IMR-90 (cell line): Measurements from ENCODE around the gene ROBO3. TPM values are rescaled to one million over a fixed set of nuclear protein-coding genes. Genes with fewer than 3 reads are reported as not detected.

Experiments used
- ATAC-seq: fragments of 200-7000 bp; cut with Tn5 transposase; 2 replicates; pipeline ENCODE4 v1.9.1; 2020; ENCODE audit warnings: low read depth, mild to moderate bottlenecking, moderate library complexity
- BruUV-seq: library from RNA; stranded (reverse); fragments of 400-500 nt; replicated peaks from 2 replicates; lab custom pipeline; 2021; lab: Mats Ljungman, UMichigan
- CTCF ChIA-PET: fragments of 300-600 bp; formaldehyde crosslinking; extraction: SDS; loops from one replicate; lab custom pipeline; 2021; ENCODE audit warnings: antibody characterized with exemption; lab: Yijun Ruan, JAX
- POLR2A ChIA-PET: fragments of 300-600 bp; sonication (Branson Sonifier 250); formaldehyde crosslinking; loops from one replicate; lab custom pipeline; 2022; ENCODE audit warnings: antibody characterized with exemption; ENCODE audit not compliant: unreplicated experiment; lab: Charles Lee
- DNase-seq: peaks from one replicate; pipeline ENCODE4 v3.0.0; 2013
- H2AFZ ChIP-seq: replicated peaks from 2 replicates; pipeline ENCODE3; 2013; ENCODE audit warnings: low read length, mild to moderate bottlenecking; ENCODE audit not compliant: poor library complexity
- H2AK5ac ChIP-seq: 2 replicates; pipeline ENCODE4 v1.6.1; 2013; ENCODE audit warnings: low read depth, low read length, inconsistent platforms
- H2AK9ac ChIP-seq: replicated peaks from 2 replicates; pipeline ENCODE3; 2013; ENCODE audit warnings: mild to moderate bottlenecking, low read depth, low read length, moderate library complexity; ENCODE audit not compliant: poor library complexity
- H2BK120ac ChIP-seq: 2 replicates; pipeline ENCODE4 v1.6.1; 2013; ENCODE audit warnings: low read depth, low read length, inconsistent platforms
- H2BK15ac ChIP-seq: 3 replicates; pipeline ENCODE4 v1.6.1; 2013; ENCODE audit warnings: low read depth, low read length, inconsistent platforms
- H2BK20ac ChIP-seq: 2 replicates; pipeline ENCODE4 v1.6.1; 2013; ENCODE audit warnings: low read depth, mild to moderate bottlenecking, inconsistent platforms, low read length, moderate library complexity
- H2BK5ac ChIP-seq: 2 replicates; pipeline ENCODE4 v1.6.1; 2013; ENCODE audit warnings: mild to moderate bottlenecking, low read depth, low read length, inconsistent platforms; ENCODE audit not compliant: poor library complexity, severe bottlenecking
- H3K14ac ChIP-seq: replicated peaks from 2 replicates; pipeline ENCODE4 v1.6.1; 2013; ENCODE audit warnings: low read depth, low read length, inconsistent platforms
- H3K18ac ChIP-seq: 2 replicates; pipeline ENCODE4 v1.6.1; 2013; ENCODE audit warnings: low read depth, low read length, control low read depth
- H3K23ac ChIP-seq: 2 replicates; pipeline ENCODE4 v1.6.1; 2013; ENCODE audit warnings: low read depth, low read length, inconsistent platforms
- H3K27ac ChIP-seq: 2 replicates; pipeline ENCODE4 v1.5.1; 2013; ENCODE audit warnings: mild to moderate bottlenecking, control low read depth, low read length; ENCODE audit not compliant: insufficient read depth
- H3K27me3 ChIP-seq: 2 replicates; pipeline ENCODE4 v1.6.1; 2013; ENCODE audit warnings: low read length; ENCODE audit not compliant: control insufficient read depth, insufficient read depth
- H3K36me3 ChIP-seq: 2 replicates; pipeline ENCODE4 v1.6.1; 2013; ENCODE audit warnings: low read length, mixed read lengths; ENCODE audit not compliant: control insufficient read depth, insufficient read depth
- H3K4ac ChIP-seq: 2 replicates; pipeline ENCODE4 v1.6.1; 2013; ENCODE audit warnings: low read depth, low read length, inconsistent platforms
- H3K4me1 ChIP-seq: 2 replicates; pipeline ENCODE4 v1.6.1; 2013; ENCODE audit warnings: low read length, mixed read lengths; ENCODE audit not compliant: control insufficient read depth, insufficient read depth
- H3K4me2 ChIP-seq: 2 replicates; pipeline ENCODE4 v1.6.1; 2013; ENCODE audit warnings: low read depth, mild to moderate bottlenecking, control low read depth, low read length, moderate library complexity
- H3K4me3 ChIP-seq: 2 replicates; pipeline ENCODE4 v1.5.1; 2013; ENCODE audit warnings: low read depth, mild to moderate bottlenecking, control low read depth, low read length, moderate library complexity; ENCODE audit not compliant: insufficient read depth
- H3K56ac ChIP-seq: 2 replicates; pipeline ENCODE4 v1.6.1; 2013; ENCODE audit warnings: low read length, inconsistent platforms; ENCODE audit not compliant: insufficient read depth; ENCODE audit errors: extremely low read depth
- H3K79me1 ChIP-seq, 2 experiments: 2 replicates each; pipeline ENCODE4 v1.6.1; 2013; ENCODE audit warnings: low read length in 2 of 2, inconsistent platforms in 1 of 2, low read depth in 1 of 2
- H3K9ac ChIP-seq: 2 replicates; pipeline ENCODE4 v1.6.1; 2013; ENCODE audit warnings: low read depth, low read length, control low read depth
- H3K9me1 ChIP-seq: 2 replicates; pipeline ENCODE4 v1.6.1; 2013; ENCODE audit warnings: low read length, inconsistent platforms; ENCODE audit not compliant: insufficient read depth
- H3K9me3 ChIP-seq: 2 replicates; pipeline ENCODE4 v1.6.1; 2013; ENCODE audit warnings: low read length; ENCODE audit not compliant: control insufficient read depth, insufficient read depth
- H4K20me1 ChIP-seq: 2 replicates; pipeline ENCODE4 v1.6.1; 2013; ENCODE audit warnings: low read length, inconsistent platforms; ENCODE audit not compliant: insufficient read depth
- H4K5ac ChIP-seq: 2 replicates; pipeline ENCODE4 v1.6.1; 2013; ENCODE audit warnings: mild to moderate bottlenecking, low read depth, low read length, control low read depth
- H4K8ac ChIP-seq, 2 experiments: 2 replicates each; pipeline ENCODE4 v1.6.1; 2013; ENCODE audit warnings: low read depth in 2 of 2, low read length in 2 of 2, control low read depth in 1 of 2, inconsistent platforms in 1 of 2
- H4K91ac ChIP-seq: 2 replicates; pipeline ENCODE4 v1.6.1; 2013; ENCODE audit warnings: low read depth, low read length, inconsistent platforms; ENCODE audit not compliant: insufficient read depth
- CEBPB ChIP-seq: IDR thresholded peaks from 2 replicates; pipeline ENCODE4 v1.6.1; 2012; ENCODE audit warnings: low read depth, low read length, improper control_type of control experiment
- FOS ChIP-seq: fragments of 150-350 bp; IDR thresholded peaks from 2 replicates; pipeline ENCODE4 v1.6.1; 2016; ENCODE audit warnings: low read depth, low read length
- RAD21 ChIP-seq: IDR thresholded peaks from 2 replicates; pipeline ENCODE4 v1.6.1; 2012; ENCODE audit warnings: low read length, improper control_type of control experiment
- RCOR1 ChIP-seq: IDR thresholded peaks from 2 replicates; pipeline ENCODE4 v1.6.1; 2012; ENCODE audit warnings: mild to moderate bottlenecking, low read length, improper control_type of control experiment; ENCODE audit not compliant: insufficient replicate concordance
- WGBS, 2 experiments: methylation state at CpG; one replicate each; pipeline versions ENCODE4 v1.1.5 to v1.1.7; 2013; ENCODE audit warnings: missing lambda C conversion rate in 2 of 2; ENCODE audit not compliant: insufficient read length in 1 of 2; ENCODE audit errors: extremely low coverage in 2 of 2; 5-methylcytosine and 5-hydroxymethylcytosine counted together
- dilution Hi-C: fragments of 300-500 bp; cut with HindIII; formaldehyde crosslinking; loops from one replicate; pipeline ENCODE4 v1.14.3; 2018; ENCODE audit warnings: low sequenced_read_pairs; ENCODE audit not compliant: unreplicated experiment
- in situ Hi-C: fragments of 300-500 bp; cut with MboI; formaldehyde crosslinking; loops from 3 replicates; pipeline ENCODE4 v1.14.3; 2019; ENCODE audit warnings: low sequenced_read_pairs, inconsistent platforms, mixed read lengths
- intact Hi-C: fragments of 100-400 bp; cut with micrococcal nuclease; formaldehyde crosslinking; loops from 2 replicates; pipeline ENCODE4 v1.10.0; 2022
- polyA plus RNA-seq, 3 experiments: library from polyadenylated mRNA; depleted of rRNA; stranded (reverse); fragments of >200 nt; gene quantifications; 2 replicates each; pipeline ENCODE4 v1.2.3, GENCODE V29; 2012; ENCODE audit warnings: low replicate concordance in 1 of 3
- total RNA-seq: library from RNA; depleted of rRNA; stranded (reverse); fragments of >200 nt; gene quantifications from 2 replicates; pipeline ENCODE4 v1.2.3, GENCODE V29; 2012
- TF ChIP-seq, protein P1 (sequence below): conservative IDR thresholded peaks from 2 replicates; pipeline ENCODE4 v1.5.1; 2012; ENCODE audit warnings: mild to moderate bottlenecking, low read depth, low read length, improper control_type of control experiment

The ROBO3 gene
- total and polyA plus RNA-seq, 2 of the 4 experiments (the other 2 are of a cell fraction), result 12.0 to 54.1 TPM

GRCh38 chr11:124898263-124898680 is 33.0 kb downstream of the ROBO3 start:
- in situ Hi-C loops, result no loop called here
- H3K18ac ChIP-seq, result peak overlapping the region; percentile 87

More at GRCh38 chr11:124898263-124898680, 33.0 kb downstream of the ROBO3 start:
- Histone ChIP-seq H3K27me3 (no peaks in the 10 kb centered on the region), H3K79me1 (peaks cover 7 to 28% of the 10 kb centered on the region in 2 experiments; a peak in 3 of 4 replicates), H2AK9ac (peak overlapping the region; percentile 97), H3K4me2 (peak overlapping the region; percentile 62), H3K9ac (0 out of 2 replicates have a peak overlapping the region, but pooled peaks have one; percentile 25), H3K9me3 (no peaks in the 10 kb centered on the region), H4K8ac (peak overlapping the region; percentile 86 to 97), H2BK120ac (peak overlapping the region; percentile 98), H2AK5ac (peak overlapping the region; percentile 90), H4K5ac (peak overlapping the region; percentile 94), H3K4me1 (peaks cover 39% of the 10 kb centered on the region), H3K4me3 (no peak overlapping the region), H4K20me1 (no peaks in the 10 kb centered on the region), H3K36me3 (no peaks in the 10 kb centered on the region), H4K91ac (peak overlapping the region; percentile 96), H3K56ac (peak overlapping the region; percentile 82), H2AFZ (peak overlapping the region; percentile 90), H2BK5ac (peak overlapping the region; percentile 97), H3K9me1 (peaks cover 42% of the 10 kb centered on the region), H3K4ac (peak overlapping the region; percentile 99), H3K14ac (peak overlapping the region; percentile 96), H2BK20ac (peak overlapping the region; percentile 98), H3K23ac (peak overlapping the region; percentile 89; the same call in 1 of the 2 replicates), H3K27ac (peak overlapping the region; percentile 93), H2BK15ac (peak overlapping the region; percentile 100)
- no CpG with 5 or more reads among the region's 3 CpGs for WGBS, 2 experiments
- TF ChIP-seq, protein P1, sequence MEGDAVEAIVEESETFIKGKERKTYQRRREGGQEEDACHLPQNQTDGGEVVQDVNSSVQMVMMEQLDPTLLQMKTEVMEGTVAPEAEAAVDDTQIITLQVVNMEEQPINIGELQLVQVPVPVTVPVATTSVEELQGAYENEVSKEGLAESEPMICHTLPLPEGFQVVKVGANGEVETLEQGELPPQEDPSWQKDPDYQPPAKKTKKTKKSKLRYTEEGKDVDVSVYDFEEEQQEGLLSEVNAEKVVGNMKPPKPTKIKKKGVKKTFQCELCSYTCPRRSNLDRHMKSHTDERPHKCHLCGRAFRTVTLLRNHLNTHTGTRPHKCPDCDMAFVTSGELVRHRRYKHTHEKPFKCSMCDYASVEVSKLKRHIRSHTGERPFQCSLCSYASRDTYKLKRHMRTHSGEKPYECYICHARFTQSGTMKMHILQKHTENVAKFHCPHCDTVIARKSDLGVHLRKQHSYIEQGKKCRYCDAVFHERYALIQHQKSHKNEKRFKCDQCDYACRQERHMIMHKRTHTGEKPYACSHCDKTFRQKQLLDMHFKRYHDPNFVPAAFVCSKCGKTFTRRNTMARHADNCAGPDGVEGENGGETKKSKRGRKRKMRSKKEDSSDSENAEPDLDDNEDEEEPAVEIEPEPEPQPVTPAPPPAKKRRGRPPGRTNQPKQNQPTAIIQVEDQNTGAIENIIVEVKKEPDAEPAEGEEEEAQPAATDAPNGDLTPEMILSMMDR, result no peak
- TF ChIP-seq RCOR1, result peak; percentile 36
- TF ChIP-seq RAD21, result no peak
- TF ChIP-seq CEBPB, result peak; percentile 79
- TF ChIP-seq FOS, result peak; percentile 81
- DNase-seq (peak; percentile 94), ATAC-seq (peak; percentile 66)
- dilution Hi-C loops, result no loop called here
- ChIA-PET CTCF (interaction anchor here (0.5 to 1.8 kb wide), 5 partner anchors 22 to 175 kb away, joined by 3 to 7 read pairs (median 3); no protein-coding TSS in a partner anchor), POLR2A (interaction anchor here (0.7 to 1.1 kb wide), 2 partner anchors 22 to 35 kb away, joined by 3 read pairs; no protein-coding TSS in a partner anchor)
- no TSS peak for BruUV-seq
- intact Hi-C loops, result no loop called here
